ENCODE data around the gene CD180. TPM values are rescaled to one million over a fixed set of nuclear protein-coding genes. Genes with fewer than 3 reads are reported as not detected.

The CD180 gene
- total and polyA plus RNA-seq, 3 donors from 2014 or later, result 0.08 to 1.1 (median 0.37) TPM

- DNase-seq, result no peak
- no peaks in the 10 kb centered on the region for H3K9me3 ChIP-seq
- H3K4me1 ChIP-seq, result no peaks in the 10 kb centered on the region
- TF ChIP-seq CTCF (IDR thresholded peaks at IDR 0.05) (no peak), POLR2A (IDR thresholded peaks at IDR 0.05) (no peak)
- H3K4me3 ChIP-seq, result no peak overlapping the region
- no peak overlapping the region for H3K27ac ChIP-seq
- intact Hi-C loops (cut with DNase I; ENCODE audit: low total_unique reads), result no loop called here
- 88 to 96% methylated on average over 4 of the region's 4 CpGs for WGBS, 2 donors
- no peaks in the 10 kb centered on the region for H3K27me3 ChIP-seq
- no peaks in the 10 kb centered on the region for H3K36me3 ChIP-seq (ENCODE audit: low read depth, missing control alignments)
Observed at GRCh38 chr5:67146981-67147380, 49.6 kb downstream of the CD180 start.

- no peak for DNase-seq
- no peak overlapping the region for H3K27ac ChIP-seq
- no peak for TF ChIP-seq CTCF (IDR thresholded peaks at IDR 0.05)
- TF ChIP-seq POLR2A (IDR thresholded peaks at IDR 0.05), result no peak
- H3K4me1 ChIP-seq, result no peaks in the 10 kb centered on the region
- intact Hi-C loops (cut with DNase I; ENCODE audit: low total_unique reads), result no loop called here
- no peaks in the 10 kb centered on the region for H3K9me3 ChIP-seq
- WGBS, 2 donors, result 91 to 98% methylated on average over 1 of the region's 1 CpG
- no peaks in the 10 kb centered on the region for H3K36me3 ChIP-seq (ENCODE audit: low read depth, missing control alignments)
- H3K4me3 ChIP-seq, result no peak overlapping the region
- H3K27me3 ChIP-seq, result no peaks in the 10 kb centered on the region
Observed at GRCh38 chr5:67146574-67146973, 50.0 kb downstream of the CD180 start.

GRCh38 chr5:67144183-67144639 lies 52.4 kb downstream of the CD180 start:
- no peaks in the 10 kb centered on the region for H3K4me1 ChIP-seq
- DNase-seq, result no peak
- no peaks in the 10 kb centered on the region for H3K9me3 ChIP-seq
- H3K36me3 ChIP-seq (ENCODE audit: low read depth, missing control alignments), result no peaks in the 10 kb centered on the region
- WGBS, 2 donors, result 88 to 97% methylated on average over 2 of the region's 2 CpGs
- TF ChIP-seq CTCF (IDR thresholded peaks at IDR 0.05) (no peak), POLR2A (IDR thresholded peaks at IDR 0.05) (no peak)
- H3K27ac ChIP-seq, result no peak overlapping the region
- no peaks in the 10 kb centered on the region for H3K27me3 ChIP-seq
- intact Hi-C loops (cut with DNase I; ENCODE audit: low total_unique reads), result no loop called here
- H3K4me3 ChIP-seq, result no peak overlapping the region

- no peaks in the 10 kb centered on the region for H3K9me3 ChIP-seq
- no peaks in the 10 kb centered on the region for H3K36me3 ChIP-seq (ENCODE audit: low read depth, missing control alignments)
- H3K27ac ChIP-seq, result no peak overlapping the region
- no peak for DNase-seq
- TF ChIP-seq POLR2A (IDR thresholded peaks at IDR 0.05) (no peak), CTCF (IDR thresholded peaks at IDR 0.05) (no peak)
- WGBS, 2 donors, result 86 to 97% methylated on average over 2 of the region's 2 CpGs
- no peaks in the 10 kb centered on the region for H3K4me1 ChIP-seq
- H3K4me3 ChIP-seq, result no peak overlapping the region
- H3K27me3 ChIP-seq, result no peaks in the 10 kb centered on the region
- intact Hi-C loops (cut with DNase I; ENCODE audit: low total_unique reads), result no loop called here
Observed at GRCh38 chr5:67143549-67143948, 53.0 kb downstream of the CD180 start.

GRCh38 chr5:67142816-67143215 lies 53.8 kb downstream of the CD180 start:
- WGBS, 2 donors, result 66 to 79% methylated on average over 8 of the region's 8 CpGs
- intact Hi-C loops (cut with DNase I; ENCODE audit: low total_unique reads), result no loop called here
- DNase-seq, result no peak
- Histone ChIP-seq H3K27me3 (no peaks in the 10 kb centered on the region), H3K27ac (no peak overlapping the region), H3K4me3 (no peak overlapping the region), H3K9me3 (no peaks in the 10 kb centered on the region), H3K4me1 (no peaks in the 10 kb centered on the region), H3K36me3 (ENCODE audit: low read depth, missing control alignments) (no peaks in the 10 kb centered on the region)
- TF ChIP-seq POLR2A (IDR thresholded peaks at IDR 0.05) (no peak), CTCF (IDR thresholded peaks at IDR 0.05) (no peak)
